NOMO-1 treated with DMSO at 0.1 percent for 48 hours (cell line): ENCODE measurements around the gene SSTR5.
A peak's percentile ranks its signal among the peaks of the same experiment; 100 is the strongest.

ENCODE experiments used
- DNase-seq: peaks from one replicate; lab custom pipeline; 2025; ENCODE audit not compliant: unreplicated experiment; lab: John Stamatoyannopoulos, UW

Gene SSTR5

GRCh38 chr16:1039762-1040161 is 32.8 kb upstream of the SSTR5 start:
- no peak for DNase-seq

GRCh38 chr16:1040346-1040745 is 32.2 kb upstream of the SSTR5 start:
- no peak for DNase-seq

- DNase-seq: no peak
Measured at GRCh38 chr16:1042049-1042744, 30.4 kb upstream of the SSTR5 start.

GRCh38 chr16:1042866-1043265 is 29.7 kb upstream of the SSTR5 start:
- DNase-seq: no peak

DNA sequence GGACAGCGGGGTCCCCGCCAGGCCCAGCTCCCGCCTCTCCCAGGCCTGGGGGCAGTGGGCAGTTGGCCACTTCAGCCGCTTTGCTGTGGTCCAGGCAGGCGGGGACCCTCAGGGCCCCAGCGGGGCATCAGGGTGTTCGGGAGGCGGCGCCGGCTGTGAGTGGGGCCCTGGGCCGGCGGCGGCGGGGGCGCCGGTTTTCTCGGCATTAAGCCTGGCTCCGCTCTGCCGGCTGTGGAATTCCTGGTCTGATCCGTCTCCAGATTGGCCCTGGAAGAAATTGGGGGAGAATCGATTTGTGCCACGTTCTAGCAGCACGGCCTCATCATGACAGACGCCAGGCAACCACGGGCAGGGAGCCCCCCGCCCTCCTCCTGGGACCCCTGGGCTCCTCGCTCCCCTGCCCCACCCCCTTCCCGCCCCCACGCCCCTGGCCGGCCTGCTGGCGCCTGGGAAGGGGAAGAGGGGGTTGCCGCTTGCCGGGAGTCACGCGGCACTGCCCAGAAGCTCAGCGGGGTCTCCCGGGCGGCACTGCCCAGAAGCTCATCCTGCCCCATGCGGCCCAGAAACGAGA is 28.6 kb upstream of the SSTR5 start:
- DNase-seq: no peak

- DNase-seq: no peak
Measured at GRCh38 chr16:1044460-1045309, 27.9 kb upstream of the SSTR5 start.

DNA sequence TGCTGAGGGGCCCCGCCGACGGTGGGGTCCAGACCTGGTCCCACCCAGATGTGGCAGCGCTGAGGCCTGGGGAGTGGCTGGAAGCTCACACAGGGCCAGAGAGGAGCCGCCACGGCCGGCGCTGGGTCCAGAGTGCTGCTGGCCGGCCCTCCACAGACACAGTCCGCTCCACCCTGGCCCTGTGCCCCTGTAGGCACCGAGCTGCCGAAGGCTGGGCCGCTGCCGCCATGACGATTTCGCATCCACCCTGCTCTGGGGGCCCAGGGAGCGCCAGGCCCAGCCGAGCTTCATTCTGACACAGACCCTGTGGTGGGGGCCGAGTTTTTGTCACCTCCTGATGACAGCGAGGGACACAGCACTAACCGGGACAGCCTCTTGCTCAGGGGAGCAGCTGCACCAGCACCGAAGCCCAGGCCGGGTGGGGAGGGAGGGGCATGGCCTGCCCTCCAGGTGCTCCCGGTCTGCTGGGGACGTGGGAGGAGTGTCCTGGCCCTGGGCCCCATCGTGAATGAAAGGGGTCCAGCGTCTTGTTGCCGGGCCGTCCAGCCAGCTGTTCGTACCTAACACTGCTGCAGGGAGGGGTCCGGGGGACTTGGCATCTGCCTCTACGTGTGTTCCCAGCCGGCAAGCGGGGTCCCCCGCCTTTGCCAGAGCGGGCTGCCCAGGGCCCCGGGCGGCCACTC is 27.1 kb upstream of the SSTR5 start:
- no peak for DNase-seq

- no peak for DNase-seq
Measured at GRCh38 chr16:1045993-1046911, 26.3 kb upstream of the SSTR5 start.

DNA sequence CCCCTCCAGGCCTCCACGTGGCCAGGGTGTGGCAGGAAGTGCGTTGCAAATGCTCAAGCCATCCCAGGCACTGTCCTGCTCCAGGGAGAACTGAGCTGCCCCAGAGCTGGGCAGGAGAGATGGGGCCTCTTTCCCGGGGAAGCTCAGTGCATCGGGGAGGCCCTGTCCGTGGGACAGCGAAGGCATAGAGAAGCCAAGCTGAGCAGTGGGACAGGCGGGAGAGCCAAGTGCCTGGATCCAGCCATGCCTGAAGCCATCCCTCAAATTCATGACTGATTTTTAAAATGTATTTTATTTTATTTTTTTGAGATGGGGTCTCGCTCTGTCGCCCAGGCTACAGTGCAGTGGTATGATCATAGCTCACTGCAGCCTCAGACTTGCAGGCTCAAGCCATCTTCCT is 25.4 kb upstream of the SSTR5 start:
- no peak for DNase-seq

DNA sequence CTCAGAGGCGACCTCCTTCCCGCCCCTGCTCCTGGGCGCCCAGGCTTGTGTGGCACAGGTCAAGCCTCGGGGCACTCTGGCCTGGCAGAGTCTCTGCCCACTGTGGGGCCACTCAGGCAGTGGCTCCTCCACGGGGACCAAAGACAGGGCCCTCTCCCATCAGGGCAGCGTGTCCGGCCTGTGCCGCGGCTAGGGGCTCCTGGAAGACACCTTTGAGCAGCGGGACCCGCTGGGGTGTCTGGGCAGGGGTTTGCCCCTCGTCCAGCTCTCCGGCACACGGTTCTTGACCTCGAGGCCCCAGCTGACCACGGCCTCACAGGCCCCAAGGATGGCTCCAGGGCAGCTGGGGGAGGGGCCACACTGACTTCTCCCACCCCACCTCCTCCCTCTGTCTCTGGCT is 24.7 kb upstream of the SSTR5 start:
- no peak for DNase-seq

GRCh38 chr16:1048442-1049112 is 24.0 kb upstream of the SSTR5 start:
- peak; percentile 7 for DNase-seq

DNA sequence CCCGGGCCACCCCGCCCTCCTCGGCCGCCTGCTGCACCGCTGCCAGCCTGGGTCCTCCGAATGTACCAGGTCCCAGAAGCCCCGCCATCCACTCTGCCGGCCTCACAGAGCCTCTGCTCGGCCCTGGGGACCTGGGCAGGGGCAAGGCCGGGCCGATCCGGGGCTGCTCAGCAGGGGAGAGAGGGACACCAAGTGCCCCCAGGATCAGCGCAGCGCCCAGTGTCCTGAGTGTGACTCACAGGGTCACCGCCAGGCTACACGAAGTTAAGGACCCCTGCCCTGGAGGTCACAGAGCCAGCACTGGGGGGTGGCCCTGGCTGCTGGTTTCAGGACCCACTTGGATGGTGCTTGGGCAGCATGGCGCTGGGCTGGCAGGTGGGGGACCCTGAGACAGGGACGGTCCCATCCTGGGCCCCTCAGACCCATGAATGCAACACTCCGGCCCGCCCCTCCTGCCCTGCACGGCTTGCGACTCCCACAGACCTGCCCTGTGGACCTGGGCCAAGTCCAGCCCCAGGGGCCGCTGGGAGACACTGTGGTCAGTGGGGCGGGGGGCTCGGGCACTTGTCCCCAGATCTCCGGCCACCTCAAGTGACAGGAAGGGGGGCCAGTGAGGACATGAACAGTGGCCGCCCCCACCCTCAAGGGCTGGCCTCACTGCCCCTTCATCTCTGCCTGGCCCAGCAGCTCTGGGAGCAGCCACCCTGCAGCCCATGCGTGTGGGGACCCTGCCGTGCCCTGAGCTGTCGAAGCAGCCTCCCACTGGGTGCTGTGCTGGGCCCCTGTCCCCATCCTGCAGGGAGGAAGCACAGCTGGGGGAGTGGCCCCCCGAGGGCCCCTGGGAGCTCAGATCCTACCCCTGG is 23.2 kb upstream of the SSTR5 start:
- no peak for DNase-seq

DNA sequence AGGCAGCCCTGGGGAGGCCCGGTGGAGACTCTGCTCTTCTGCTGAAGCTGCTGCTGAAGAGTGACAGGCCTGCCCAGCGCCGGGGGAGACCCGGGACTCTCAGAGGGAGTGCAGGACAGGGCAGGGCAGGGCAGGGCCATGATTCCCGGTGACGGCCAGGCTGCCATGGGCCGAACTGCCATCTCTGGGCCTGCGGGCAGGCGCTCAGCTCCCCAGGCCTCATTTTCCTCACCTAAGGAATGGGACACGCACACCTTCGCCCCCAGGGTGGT is 22.6 kb upstream of the SSTR5 start:
- DNase-seq: no peak

GRCh38 chr16:1050516-1050915 is 22.0 kb upstream of the SSTR5 start:
- no peak for DNase-seq

DNA sequence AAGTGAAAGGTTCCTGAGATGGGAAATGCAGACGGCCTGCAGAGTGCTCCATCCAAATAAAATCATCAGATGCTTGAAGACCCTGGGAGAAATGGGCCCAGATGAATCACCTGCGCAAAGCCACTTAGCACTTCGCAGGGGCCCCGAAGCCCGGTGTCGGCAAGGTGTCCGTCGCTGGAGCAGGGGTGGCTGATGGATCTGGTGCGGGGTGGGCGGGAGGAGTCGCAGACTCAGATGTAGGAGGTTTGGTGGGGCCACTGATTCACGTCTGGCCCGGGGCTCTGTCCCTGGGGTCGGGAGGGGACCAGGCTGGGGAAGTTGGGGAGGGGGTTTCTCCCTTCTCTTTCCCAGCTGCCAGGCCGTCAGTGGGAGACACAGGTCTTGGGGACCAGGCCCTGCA is 21.6 kb upstream of the SSTR5 start:
- DNase-seq: no peak

- no peak for DNase-seq
Measured at GRCh38 chr16:1051446-1051845, 21.1 kb upstream of the SSTR5 start.

- no peak for DNase-seq
Measured at GRCh38 chr16:1052721-1053120, 19.8 kb upstream of the SSTR5 start.

DNA sequence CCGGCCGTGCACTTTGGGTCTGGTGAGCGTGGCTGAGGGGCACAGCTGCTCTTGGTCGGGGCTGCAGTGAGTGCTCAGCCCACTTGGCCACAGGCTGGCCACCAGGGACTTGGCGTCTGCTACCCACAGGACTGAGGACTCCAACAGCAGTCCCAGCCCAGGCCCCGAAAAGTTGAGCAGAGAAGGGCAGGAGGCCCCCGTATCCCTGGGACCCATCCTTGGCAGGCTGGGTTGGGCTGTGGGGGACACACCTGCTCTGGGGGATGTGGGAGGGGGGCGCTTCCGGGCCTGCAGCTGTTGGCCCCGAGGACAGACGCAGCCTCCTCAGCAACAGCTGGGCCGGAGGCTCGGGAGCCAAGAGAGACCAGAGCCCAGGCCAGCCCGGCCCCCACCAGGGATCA is 19.4 kb upstream of the SSTR5 start:
- no peak for DNase-seq

DNA sequence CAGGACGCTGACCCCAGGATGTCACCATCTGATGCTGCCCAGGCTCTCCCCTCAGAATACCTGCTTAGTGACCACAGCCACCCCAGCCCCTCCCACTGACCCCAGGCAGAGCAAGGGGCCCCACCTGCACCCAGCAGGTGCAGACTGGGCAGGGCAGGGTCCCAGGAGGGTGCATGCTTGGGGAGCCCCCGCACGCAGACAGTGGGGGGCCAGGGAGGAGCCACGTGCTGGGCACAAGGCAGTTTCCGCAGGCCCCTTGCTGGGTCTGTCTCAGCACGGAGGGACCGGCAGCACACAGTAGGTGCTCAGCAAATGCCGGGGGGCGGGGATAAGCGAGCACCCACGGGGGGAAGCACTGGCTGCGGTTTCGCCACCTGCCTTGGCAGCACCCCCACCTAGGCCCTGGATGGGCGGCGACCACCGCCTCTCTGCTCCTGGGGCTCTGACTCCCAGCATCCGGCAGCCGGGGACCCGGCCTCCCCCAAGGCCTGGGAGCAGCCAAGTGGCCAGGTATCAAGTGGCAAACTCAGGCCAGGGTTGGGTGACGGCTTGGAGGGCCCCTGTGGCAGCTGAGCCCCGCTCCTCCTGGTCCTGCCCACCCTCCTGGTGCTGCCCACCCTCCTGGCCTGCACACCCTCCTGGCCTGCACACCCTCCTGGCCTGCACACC is 18.7 kb upstream of the SSTR5 start:
- no peak for DNase-seq
